Activated CD8-positive, alpha-beta memory T cell treated with anti-CD3 and anti-CD28 coated beads, Interleukin-2, amount 50 U/mL, for 48 hours (primary cell): ENCODE measurements around the gene HYCC1.
A peak's percentile ranks its signal among the peaks of the same experiment; 100 is the strongest.

ENCODE experiments used
- DNase-seq: peaks from one replicate; pipeline ENCODE4 v3.0.0-alpha.2; 2020

The HYCC1 gene

DNA sequence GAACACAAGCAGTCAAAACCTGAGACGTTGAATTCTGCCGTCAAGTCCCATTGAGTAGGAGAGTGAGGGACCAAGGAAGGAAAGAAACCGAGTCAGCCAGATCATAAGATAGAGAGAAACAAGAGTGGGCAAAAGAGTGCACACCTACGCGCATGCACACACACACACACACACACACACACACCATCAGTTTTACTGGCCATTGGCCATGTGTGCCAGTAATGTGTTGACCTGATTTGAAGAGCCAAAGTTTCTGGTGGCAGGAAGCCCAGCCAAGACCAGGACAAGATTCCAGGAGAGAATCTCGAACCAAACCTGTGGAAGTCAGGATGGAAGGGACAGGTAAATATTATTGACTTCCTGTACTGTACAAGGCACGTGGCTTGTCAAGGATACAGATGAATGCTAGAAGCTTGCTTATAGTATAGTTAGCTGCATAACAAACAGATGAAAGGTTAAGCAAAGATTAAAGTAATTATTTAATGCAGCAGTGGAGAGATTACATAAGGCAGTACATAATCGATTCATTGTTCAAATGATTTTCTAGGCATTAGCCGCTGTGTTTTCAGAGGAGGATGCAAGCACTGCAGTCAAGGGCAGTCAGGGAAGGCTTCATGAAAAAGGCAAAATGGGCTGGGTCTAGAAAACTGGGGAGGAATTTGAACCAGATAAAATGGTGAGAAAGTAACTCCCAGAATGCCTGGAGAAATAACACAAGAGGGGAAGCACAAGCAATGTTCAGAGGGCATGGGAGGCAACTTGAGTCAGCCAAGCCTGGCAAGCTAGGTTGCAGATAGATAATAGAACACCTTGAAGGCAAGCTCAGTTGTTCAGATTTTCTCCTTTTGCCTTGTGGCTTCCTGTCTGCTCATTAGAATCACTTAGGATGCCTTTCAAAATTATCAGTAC, 2.7 kb upstream of the HYCC1 start:
- DNase-seq: no peak

DNA sequence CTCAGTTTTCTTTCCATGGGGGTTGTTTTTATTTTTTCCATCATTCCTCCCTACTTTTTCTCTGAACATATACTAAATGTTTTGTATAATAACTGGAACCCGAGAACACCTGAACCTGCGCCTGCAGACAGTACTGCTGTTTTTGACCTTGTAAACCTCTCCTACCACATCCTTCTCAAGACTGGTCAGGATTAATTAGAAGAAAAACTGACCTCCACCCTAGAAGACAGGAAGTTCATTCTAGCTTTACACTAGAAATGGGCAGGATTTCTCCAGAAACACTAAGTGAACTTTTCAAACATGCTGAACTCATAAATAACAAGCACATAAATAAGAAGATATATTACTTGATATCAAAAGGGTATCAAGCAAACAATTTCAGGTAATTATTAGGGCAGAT, 751 bp upstream of the HYCC1 start:
- no peak for DNase-seq

DNA sequence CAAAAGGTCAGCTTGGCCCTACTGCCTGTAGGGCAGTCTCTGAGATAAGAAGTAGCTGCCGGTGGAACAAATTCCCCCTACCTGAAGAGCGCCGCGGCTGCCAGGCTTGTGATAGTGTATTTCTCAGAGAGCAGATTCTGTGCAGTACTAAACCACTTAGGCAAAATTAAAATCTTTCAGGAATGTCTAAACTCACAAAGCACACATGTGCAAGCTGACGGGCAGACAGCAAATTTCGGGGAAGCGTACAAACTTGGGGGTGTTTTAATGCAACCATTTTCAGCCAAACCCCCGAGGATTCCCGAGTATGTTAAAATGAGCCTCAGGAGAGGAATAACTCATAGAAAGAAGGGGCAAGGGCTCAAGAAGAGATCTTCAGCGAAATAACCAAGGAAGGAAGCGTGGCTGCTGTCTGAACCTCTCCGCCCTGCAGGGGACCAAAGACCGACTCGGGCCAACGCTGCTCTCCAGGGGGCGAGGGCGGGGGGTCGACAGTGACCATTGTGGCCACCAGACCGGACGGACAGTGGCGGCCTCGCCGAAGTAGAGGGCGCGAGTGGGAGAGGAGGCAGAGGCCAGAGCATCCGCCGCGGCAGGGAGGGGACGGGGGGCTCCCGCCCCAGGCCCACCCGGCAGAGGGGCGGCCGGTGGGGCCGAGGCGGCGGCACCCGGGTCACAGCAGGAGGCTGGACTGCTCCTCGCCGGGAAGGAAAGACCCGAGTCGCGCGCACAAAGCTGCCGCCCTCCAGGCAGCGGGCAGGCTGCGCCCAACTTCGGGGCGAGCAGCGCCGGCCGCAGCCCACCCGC, 819 bp downstream of the HYCC1 start:
- peak; percentile 65 for DNase-seq

DNA sequence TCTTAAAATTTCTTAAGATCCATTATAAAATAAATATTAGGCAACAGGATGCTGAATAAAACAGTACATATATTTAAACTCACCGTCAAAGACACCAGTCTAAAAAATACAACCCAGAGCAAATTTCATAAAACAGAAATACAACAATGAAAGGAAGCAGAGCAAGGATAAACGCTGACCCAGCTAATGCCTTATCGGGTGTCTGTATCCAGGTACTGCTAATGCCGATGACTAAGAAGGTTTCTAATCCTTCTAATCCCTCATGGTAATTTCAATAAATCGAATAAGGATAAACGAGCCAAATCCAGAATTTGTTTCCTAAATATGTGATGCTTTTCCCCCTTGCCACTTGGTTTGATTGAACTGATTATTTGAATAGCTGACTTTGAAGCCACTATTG, 1.7 kb downstream of the HYCC1 start:
- DNase-seq: no peak

DNA sequence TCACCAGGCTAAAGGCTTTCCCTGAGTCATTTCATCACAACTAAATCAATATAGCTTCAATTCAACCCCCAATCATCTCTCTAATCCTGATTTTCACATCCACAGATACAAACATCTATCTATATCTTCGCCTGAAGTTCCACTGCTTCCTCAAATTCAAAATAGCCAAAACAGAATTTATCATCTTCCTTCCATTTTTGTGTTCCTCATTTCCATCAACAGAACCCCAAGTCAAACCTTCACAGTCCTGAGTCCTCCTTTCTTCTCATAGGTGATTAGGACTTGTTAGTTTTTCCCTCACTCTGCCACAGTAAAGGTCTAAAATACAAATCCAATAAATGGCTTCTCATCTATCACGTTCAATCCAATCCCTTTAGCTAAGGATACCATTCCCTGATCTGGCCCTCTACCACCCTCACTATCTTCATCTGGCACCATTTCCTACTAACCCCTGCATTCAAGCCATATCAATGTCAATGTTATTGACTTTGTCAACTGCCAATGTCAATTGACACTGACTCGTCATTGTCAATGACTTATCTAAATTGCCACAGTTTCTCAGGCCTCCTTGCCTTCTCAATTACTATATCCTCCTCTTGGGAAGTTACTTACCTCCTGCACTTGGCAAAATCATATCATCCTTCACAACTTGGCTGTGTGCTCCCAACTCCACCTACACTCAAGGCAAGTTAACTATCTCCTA, 2.6 kb downstream of the HYCC1 start:
- DNase-seq: no peak

DNA sequence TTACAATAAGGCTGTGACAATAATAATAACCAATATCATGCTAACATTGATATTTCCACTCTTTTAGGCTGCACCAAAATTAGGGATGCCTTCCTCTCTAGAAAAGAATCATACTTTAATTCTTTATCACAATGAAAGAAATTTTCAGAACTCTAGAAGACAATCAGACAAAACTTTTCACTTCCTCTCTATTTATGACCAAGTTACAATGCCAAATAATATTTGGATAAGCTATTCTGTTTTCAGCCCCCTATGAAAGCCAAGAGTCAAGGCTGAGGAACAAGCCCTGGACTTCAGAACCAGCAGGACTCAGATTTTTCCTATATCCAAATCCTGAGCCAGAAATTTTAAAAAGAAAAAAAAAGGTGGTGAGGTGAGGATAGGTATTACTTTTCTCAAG, 4.6 kb downstream of the HYCC1 start:
- no peak for DNase-seq

DNA sequence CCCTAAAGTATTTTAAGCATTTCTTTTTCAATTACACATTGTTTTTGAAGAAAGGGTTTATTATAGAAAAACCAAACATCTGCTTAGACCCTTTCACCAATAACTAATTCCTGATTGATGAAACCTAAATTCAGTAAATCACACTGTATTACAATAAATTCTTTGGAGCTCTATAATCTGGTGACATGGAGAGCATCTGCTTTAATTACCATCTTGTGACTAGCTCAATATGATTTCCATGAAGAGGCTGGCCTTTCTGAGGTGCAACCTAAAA, 9.7 kb downstream of the HYCC1 start:
- DNase-seq: no peak

DNA sequence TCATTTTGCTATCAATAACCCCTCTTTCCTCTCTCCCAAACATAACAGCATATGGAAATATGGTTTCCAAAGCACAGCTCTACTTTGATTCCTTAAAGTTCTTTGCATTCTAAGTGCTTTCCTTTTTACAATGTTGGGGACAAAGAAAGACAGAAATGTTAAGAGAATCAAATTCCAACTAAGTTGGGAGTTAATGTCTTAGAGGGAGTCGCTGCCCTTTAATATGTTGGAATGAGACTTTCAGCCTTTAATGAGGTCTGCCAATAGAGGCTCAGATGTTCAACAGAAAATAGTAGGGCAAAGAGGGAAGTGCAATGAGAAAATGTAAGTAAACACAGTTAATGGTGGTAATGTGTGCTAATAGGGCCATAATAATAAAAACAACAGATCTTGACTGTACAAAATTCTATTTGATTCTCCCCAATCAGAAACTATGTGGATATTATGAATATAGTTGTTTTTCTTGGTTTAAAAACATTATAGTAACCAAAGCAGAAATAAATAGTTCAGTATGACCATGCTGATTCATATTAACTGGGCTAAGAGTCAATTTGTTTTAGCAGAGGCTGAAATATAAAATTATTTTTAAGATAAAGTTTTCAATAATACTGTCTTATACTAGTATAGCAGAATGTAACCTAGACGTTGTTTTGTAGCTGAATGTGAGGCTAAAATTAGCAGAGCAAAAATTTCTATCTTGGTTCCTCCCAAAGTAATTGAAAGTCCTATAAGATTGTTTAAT, 10.3 kb downstream of the HYCC1 start:
- no peak for DNase-seq

DNA sequence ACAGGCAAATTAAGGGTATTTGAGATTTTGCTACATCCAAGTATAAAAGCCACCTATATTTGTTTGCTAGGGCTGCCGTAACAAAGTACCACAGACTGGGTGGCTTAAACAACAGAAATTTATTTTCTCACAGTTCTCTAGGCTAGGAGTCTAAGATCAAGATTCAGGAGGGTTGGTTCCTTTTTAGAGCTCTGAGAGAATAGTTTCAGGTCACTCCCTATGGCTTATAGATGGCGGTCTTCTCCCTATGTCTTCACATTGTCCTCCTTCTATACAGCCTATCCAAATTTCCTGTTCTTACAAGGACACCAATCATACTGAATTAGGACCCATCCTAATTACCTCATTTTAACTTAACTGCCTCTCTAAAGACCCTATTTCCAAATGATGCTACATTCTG, 11.2 kb downstream of the HYCC1 start:
- no peak for DNase-seq

DNA sequence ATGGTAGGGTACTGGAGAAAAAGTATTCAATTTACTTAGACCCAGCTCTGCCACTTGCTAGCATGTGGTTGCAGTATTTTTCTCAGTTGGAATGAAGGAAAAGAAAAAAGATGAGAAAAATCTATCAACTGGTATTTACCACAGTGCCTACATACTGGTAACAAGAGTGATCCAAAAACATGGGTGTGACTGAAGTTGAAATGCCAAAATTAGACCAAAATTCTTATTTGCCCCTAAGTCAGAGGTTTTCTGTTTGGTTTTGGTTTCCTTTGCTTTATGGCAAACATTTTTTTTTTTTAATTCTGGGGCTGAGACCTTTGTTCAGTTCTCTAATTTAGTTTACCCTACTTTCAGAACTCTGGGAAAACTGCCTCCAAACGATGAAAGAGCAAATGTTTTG, 12.3 kb downstream of the HYCC1 start:
- no peak for DNase-seq

DNA sequence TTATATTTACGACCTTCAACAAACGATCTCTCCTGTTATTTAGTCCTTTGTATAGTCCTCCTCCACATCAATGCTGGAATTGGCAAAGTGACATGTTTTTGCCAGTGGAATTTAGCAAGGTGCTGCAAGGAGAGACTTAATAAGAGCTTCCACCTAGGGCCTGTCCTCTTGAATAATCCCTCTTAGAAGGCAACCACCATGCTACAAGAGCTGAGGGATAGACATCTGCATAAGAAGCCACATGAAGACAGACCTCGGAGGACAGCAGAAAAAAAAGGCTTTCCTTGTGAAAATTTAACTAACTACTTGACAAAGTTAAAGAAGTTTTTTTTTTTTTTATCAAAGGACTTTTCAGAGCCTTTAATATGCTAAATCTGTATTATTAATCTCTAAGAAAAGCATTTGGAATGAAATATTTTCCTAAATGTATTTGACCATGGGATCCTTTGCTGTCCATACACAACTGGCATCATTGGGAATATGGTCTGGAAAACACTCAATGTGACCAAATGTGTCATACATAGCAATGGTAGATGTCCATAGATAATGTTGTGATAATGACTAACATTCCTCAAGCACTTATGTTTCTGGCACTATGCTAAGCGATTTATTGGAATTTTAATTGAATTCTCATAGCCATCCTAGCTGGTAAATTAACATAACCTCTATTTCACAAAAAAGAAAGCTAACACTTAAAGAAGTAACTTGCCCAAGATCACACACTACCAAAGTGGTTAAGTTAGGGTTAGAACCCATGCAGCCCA, 13.2 kb downstream of the HYCC1 start:
- no peak for DNase-seq

DNA sequence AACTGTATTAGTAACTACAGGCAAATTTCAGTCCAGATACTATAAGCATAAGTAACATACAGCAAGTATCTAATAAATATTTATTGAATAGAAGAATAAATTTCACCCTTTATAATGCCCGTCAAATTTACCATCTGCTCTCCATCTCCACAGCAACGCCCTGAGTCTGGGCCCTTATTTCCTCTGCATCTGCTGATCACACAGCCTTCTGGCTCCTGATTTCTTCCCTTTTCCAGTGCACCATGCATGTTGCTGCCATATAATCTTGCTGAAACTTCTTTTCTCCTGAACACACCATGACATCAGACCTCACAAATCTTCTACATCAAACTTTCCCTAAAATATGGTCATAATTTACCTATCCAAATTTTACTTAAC, 15.4 kb downstream of the HYCC1 start:
- DNase-seq: no peak

DNA sequence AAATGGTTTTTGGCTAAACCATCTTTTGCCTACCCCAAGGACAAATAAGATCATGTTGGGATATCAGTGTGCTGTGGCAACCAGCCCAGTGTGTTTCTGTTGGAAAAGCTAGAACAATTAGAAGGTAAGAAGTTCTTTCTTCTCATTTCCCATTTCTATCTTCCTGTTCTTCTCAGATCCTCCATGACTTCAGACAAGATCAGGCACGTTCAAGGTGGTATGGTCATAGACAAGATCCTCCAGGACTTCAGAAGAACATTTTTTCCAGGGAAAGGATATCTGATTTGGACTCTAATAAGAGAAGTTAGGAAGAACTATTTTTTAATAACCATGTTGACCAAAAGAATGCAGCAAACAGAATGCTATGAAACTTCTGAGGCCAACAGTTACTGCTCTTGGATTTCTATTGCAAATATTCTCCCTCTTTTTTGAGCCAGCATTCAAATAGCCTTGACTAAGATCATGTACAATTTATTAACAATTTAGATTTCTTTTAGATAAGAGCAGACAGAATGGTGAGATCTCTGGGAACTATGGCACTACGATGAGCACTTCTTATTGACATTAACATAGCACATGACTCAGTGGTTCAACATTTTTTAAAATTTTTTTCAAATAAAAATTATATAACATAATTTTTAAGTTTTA, 15.9 kb downstream of the HYCC1 start:
- DNase-seq: no peak

DNA sequence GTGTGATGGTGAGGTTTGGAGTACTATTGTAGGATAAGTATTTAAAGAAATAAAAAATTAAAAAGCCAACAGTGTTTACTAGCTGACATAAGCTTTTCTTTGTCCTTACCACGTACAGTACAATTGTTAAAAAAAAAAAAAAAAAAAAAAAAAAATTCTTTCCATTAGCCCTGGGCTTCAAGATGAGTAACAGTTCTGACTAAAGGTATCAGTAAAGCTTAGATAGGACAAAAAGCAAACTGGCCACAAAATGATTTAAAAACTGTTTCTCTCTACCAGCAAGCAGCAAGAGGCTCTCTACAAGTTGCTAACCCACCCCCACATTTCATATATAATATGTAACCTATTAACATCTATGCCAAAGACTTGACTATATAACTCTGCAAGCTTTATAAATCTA, 17.5 kb downstream of the HYCC1 start:
- no peak for DNase-seq

DNA sequence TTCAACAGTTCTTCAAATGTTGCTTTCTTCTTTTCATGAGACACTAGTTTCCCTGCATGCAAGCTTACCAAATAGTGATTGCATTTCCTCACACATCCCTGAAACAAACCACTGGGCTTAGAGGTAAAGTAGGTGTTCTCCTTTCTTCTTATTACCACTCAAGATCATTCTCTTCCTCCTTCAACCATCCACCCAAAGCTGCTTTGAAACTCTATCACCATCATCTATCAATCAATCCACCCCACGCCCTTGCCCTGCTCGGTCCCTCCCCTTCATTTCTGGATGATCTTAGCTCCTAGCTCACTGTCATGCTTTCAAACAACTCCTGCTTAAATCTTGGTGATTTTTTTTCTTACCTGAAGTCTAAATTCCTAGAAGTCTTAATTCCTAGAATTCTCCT, 18.9 kb downstream of the HYCC1 start:
- DNase-seq: no peak

DNA sequence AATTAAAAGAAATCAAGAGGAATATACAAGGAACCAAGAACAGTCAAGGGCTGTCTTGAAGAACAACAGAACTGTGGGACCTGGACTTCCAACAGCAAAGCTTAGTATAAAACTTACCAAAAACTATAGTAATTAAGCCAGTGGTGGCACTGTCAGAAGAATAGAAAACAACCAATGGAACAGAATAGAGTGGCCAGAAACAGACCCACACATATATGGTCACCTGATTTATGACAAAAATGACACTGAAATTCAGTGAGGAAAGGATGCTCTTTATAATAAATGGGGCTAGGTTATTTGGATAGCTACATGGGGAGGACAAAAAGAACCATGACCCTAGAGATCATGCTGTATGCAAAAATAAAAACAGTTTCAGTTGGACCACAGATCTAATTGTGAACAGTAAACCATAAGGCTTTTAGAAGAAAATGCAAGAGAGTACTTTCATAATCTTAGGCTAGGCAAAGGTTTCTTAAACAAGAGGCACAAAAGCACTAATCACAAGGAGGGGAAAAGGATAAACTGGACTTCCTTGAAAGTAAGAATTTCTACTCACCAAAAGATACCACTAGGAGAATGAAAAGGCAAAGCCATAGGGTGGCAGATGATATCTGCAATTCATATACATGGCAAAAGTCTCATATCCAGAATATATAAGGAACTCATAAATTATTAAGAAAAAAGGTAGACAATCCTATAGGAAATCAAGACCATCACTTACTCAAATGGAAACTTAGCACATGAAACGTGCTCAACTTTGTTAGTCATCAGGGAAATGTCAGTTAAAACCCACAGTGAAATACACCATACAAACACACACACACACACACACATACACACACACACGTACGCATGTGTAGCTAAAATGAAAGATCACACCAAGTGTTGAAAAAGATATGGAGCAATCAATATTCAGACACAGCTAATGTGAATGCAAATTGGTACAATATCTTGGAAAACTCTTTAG, 20.8 kb downstream of the HYCC1 start:
- no peak for DNase-seq

DNA sequence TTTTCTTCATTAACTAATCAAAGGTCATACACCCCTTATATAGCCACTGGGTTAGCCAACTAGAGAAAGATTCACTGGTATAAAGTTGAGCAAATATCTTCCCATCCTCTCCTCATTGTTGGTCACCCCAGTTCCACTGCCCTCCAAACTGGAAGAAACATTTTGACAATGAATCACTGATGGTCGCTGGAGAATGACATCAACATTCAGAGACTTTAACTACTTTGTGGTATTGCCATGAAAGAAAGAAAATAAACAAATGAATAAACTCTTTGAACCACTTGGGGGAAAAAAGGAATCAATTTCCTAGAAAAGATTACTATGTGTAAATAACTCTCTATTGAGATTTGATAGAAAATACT, 23.4 kb downstream of the HYCC1 start:
- DNase-seq: no peak

DNA sequence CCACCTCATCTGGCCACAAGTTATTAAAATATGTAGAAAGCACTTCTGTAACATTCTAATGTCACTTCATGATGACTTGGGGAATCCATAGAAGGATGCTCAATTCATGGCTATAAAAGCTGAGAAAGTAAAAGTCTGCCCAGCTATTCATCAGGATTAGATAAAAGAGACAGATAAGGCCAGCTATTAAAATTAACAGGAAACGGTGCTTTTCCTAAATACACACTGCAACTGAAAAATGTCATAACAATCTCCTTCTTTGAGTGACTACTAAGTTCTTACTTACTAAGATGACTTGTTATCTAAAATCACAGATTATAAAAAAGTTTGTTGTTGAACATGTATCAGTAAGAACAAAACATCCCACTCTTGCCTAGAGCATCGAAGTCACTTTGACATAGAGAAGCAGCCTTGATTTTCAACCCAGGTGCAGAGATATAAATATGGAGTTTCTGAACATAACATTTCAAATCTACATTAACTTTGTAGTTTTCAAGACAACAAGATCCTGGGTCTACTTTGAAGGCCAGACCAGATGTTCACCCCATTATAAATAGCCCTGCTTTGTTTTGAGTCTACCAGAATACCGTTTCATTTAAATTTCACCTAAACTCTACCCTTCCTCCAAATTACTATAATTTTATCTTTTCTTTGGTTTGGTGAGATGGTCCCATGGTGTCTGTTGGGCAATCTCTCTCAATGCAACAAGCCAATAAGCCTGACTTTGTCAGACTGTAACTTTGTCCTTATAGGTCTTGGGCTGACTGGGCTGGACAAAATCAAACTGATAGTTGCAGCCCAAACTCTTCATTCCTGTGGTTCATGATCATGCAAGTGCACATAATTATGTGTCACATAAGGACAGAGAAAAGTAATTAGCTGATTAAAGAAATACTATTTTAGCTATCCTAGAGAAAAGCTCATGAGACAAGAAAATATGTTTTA, 24.0 kb downstream of the HYCC1 start:
- DNase-seq: no peak

DNA sequence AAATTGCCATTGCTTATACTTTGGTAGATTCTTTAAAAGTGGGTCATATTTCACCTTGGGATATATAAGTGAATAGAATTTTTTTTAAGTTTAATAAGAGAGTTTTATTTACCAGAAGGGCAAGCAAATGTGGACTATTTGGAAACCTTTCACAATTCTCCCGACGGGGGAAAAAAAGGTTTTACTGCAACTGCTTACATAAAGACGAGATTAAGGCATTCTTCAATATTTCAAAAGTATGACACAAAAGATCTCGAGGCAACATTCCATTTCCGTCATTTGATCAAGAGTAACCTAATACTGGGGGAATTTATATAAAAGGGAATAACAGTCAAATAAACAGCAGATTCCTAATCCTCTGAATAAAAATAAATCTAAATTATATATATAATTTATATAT, 28.5 kb downstream of the HYCC1 start:
- DNase-seq: no peak
